Fibroblast of mammary gland (primary cell): ENCODE measurements around the gene CNTN2.

Experiments
- DNase-seq: peaks from one replicate; pipeline ENCODE4 v3.0.0-alpha.2; 2010; ENCODE audit warnings: low read depth
- H3K4me3 ChIP-seq: 2 replicates; pipeline ENCODE4 v1.5.1; 2011; ENCODE audit warnings: low read depth, mild to moderate bottlenecking, low read length, moderate library complexity; ENCODE audit not compliant: control insufficient read depth
- TF ChIP-seq, protein P1 (sequence below): conservative IDR thresholded peaks from 2 replicates; pipeline ENCODE4 v1.5.1; 2011; ENCODE audit warnings: low read depth, low read length, inconsistent platforms; ENCODE audit not compliant: control insufficient read depth, insufficient read depth

Gene CNTN2

DNA sequence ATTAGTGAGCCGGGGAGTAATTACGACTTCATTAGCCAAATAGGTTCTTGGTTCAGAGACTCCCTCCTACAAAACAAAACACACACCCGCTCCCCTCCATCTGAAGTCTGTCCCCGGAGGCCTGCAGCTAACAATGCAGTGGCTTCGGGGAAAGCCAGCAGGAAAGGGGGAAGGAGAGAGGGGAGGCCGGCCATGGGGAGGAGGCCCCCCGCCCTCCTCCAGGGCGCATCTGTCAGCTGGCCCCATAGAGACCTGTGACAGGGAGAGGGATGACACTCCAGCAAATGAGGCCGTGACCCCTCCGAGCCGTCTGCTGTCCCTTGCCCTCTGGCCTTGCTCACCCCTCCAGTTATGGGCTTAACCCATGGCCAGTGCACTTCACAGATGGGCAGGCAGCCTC, 12.1 kb upstream of the CNTN2 start:
- TF ChIP-seq, protein P1, sequence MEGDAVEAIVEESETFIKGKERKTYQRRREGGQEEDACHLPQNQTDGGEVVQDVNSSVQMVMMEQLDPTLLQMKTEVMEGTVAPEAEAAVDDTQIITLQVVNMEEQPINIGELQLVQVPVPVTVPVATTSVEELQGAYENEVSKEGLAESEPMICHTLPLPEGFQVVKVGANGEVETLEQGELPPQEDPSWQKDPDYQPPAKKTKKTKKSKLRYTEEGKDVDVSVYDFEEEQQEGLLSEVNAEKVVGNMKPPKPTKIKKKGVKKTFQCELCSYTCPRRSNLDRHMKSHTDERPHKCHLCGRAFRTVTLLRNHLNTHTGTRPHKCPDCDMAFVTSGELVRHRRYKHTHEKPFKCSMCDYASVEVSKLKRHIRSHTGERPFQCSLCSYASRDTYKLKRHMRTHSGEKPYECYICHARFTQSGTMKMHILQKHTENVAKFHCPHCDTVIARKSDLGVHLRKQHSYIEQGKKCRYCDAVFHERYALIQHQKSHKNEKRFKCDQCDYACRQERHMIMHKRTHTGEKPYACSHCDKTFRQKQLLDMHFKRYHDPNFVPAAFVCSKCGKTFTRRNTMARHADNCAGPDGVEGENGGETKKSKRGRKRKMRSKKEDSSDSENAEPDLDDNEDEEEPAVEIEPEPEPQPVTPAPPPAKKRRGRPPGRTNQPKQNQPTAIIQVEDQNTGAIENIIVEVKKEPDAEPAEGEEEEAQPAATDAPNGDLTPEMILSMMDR = no peak
- DNase-seq = no peak
- H3K4me3 ChIP-seq = no peak overlapping the region

DNA sequence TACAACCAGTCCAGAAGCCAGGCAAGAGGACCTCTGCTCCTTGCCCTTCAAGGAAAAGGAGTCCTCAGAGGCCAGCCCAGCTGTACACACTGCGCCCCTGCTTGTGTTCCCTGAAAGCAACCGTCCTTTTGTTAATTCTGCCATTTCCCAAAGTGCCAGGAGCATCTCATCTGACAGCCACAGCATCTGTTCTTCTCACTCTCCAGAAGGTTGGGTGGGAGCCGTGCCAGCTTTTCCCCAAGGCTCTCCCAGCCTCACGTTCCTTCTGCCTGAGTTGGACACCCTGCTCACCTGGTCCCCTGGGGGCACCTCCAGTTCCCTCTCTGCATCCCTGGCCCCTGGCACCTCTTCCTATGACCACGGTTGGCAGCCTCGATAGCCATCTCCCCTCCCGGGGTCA, 10.5 kb upstream of the CNTN2 start:
- no peak overlapping the region for H3K4me3 ChIP-seq
- TF ChIP-seq, protein P1 = no peak
- no peak for DNase-seq

DNA sequence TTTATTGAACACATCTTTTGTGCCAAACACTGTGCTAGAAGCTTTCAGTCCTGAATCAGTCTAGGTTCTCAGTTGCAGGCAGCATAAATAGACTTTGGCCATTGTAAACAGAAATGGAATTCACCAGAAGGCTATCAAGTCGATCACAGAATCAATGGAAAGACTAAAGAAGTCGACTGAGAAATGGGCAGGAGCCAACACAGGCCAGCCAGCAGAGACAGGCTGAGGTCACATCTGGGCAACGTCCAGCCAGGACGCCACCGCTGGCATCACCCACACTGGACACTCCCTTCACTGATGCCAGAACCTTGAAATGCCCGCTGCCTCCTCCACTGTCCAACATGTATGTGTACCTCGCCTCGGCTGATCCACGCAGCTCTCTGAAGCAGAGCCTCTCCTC, 5.5 kb upstream of the CNTN2 start:
- DNase-seq = no peak
- TF ChIP-seq, protein P1 = no peak
- no peak overlapping the region for H3K4me3 ChIP-seq

DNA sequence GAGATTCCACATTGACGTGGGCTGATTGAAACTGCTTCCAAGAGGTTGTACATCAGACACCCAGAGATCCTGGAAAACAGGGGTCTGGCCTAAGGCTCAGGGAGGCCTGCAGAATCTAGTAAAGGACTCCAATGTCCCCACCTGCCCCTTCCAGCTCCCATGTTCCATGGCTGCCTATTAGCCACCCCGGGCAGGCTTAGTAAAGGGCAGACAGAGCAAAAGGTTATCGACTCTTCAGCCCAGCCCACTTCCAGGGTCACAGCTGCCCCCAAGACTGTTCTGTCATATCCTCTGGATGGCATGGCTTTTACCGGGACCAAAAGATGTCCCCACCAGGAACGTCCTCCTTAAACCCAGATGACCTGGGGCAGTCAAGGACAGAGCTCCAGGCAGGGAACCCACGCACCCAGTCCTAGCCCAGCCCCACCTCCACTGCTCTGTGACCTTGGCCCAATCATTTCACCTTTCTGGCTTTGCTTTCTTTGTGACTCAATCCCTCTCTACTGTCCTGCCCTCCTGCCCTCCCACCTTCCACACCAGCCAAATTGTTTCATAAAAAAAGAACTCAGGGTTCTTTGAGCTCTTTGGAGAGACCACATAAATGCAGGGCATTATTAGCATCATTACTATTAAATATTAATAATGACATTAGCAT, 4.8 kb upstream of the CNTN2 start:
- TF ChIP-seq, protein P1 = no peak
- no peak overlapping the region for H3K4me3 ChIP-seq

DNA sequence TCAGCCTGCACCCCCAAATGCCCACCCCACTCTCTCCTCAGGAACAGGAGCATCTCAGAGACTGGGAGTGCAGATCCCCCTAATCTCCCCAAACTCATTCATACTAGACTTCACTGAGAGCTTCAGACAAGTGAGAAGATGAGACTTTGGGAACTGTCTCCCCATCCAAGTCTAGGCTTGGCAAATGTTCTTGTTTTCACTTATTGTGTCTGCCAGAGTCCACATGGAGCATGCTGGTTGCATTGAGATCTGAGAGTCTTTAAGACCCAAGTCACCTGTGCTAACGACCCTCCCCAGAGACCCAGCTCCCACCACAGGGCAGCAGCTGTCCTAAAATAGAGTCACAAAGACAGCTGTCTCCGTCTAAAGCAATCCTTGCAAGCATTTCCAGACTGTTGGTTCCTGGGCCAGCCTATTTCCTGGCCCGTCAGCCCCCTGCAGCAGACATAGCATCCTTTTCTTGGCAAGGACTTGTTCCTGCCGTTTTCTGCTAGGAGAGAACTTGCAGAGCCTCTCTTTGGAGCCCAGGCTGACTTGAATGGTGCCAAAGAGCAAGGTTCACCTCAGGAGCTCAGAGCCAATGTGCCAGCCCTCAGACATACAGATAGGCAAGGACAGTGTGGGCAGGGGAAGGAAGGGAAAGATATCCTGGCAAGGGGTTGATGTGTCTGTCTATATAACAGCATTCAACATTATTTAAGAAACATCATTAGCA, 1.9 kb upstream of the CNTN2 start:
- no peak overlapping the region for H3K4me3 ChIP-seq

More for the DNA sequence above, 4.8 kb upstream of the CNTN2 start:
- DNase-seq = no peak

DNA sequence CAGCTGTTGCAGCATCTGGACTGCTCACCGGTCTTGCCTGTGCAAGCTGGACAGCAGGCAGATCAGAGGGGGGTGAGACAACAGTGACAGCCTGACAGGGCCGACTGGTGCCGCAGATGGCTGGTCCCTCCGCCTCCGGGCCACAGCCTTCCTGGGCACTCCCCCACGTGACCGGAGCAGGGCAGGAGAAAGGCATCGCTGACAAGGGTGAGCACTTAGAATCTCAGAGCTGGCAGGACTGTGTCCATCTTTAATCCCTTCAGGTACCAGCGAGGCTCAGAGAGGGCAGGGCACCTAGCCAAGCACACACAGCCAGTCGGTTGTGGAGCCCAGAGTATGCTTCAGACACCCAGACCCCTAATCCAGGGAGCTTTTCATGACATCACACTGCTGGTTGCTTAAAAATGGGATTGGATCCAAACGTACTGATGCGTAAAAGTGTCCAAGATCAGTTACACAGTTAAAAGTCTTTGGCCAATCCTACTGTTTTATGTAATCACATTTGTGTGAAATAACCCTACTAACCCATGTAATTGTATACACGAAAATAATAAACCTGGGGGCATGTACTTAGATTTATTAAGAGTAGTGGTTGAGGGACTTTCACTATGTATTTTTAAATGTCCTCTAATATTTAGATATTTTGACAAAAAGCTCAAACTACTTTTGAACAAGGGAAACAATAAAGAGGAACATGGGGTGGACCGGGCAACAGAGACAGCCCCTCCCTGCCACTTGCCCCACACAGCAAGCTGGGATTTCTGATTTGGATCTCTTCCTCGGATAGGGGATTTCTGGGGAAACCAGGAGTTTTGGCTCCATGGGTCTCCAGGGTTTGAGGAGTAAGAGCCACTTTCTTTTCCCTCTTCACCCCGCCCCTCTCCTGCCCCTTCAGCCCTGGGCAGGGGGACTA, 758 bp upstream of the CNTN2 start:
- TF ChIP-seq, protein P1 = no peak
- H3K4me3 ChIP-seq = no peak overlapping the region
- no peak for DNase-seq

More for the DNA sequence above, 1.9 kb upstream of the CNTN2 start:
- DNase-seq = no peak
- TF ChIP-seq, protein P1 = no peak
